Vagina (tissue), 2 donors: ENCODE results near the gene ADAM21.

Source experiments
- POLR2A ChIP-seq, 2 donors: fragments of 450-650 bp; IDR thresholded peaks; one replicate each; pipeline ENCODE4 v1.6.1; 2017; ENCODE audit warnings: antibody characterized with exemption in 2 of 2, mild to moderate bottlenecking in 2 of 2, moderate library complexity in 2 of 2
- TF ChIP-seq, protein P1 (sequence below), 3 experiments: fragments of 450-650 bp in 2 of 3; fragments of 200-600 bp in 1 of 3; sonication (generic) in 1 of 3; IDR thresholded peaks; one replicate each; pipeline ENCODE4 v1.5.1; 2017 to 2019; ENCODE audit warnings: antibody characterized with exemption in 3 of 3, mild to moderate bottlenecking in 2 of 3, moderate library complexity in 2 of 3

DNA sequence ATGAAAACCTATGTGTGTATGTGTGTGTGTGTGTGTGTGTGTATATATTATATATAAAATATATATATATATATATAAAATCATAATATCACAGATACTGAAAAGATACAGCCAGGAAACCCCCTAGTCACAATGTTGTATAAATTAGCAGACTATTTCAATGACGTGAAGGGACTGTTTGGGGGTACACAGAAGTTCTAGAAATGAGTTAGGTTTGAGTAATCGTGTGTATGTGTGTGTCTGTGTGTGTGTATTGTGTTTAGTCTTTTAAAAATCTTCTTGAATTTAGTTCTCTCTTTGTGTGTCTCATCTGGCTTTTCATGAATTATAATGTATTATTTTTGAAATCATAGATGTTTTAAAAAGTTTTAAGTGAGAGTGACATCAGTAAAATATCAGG is 21.9 kb downstream of the ADAM21 start:
- TF ChIP-seq, protein P1, sequence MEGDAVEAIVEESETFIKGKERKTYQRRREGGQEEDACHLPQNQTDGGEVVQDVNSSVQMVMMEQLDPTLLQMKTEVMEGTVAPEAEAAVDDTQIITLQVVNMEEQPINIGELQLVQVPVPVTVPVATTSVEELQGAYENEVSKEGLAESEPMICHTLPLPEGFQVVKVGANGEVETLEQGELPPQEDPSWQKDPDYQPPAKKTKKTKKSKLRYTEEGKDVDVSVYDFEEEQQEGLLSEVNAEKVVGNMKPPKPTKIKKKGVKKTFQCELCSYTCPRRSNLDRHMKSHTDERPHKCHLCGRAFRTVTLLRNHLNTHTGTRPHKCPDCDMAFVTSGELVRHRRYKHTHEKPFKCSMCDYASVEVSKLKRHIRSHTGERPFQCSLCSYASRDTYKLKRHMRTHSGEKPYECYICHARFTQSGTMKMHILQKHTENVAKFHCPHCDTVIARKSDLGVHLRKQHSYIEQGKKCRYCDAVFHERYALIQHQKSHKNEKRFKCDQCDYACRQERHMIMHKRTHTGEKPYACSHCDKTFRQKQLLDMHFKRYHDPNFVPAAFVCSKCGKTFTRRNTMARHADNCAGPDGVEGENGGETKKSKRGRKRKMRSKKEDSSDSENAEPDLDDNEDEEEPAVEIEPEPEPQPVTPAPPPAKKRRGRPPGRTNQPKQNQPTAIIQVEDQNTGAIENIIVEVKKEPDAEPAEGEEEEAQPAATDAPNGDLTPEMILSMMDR (IDR thresholded peaks at IDR 0.05): no peak
- no peak for TF ChIP-seq POLR2A (IDR thresholded peaks at IDR 0.05)
